ENCODE results near the gene PLCH1.

PLCH1 gene

DNA sequence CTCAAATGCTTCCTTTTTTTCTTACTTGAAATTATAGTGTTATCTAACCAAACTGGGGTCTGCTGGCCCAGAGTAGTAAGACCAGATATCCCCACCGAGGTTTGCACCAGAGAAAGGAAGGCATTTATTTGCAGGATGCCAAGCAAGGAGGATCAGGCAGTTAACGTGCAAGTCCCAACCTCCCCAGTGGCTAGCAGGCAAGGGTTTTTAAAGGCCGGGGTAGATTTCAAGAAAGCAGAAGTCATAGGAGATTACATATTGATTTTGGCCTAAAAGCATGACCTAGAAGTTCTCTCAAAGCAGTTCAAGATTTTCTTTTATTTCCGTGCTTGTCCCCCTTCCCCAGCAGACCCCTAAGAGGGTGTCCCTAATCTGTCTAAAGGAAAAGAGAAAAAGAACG, 418.6 kb downstream of the PLCH1 start:
- H3K4me3 ChIP-seq (ENCODE audit: low read depth, low read length), result no peak overlapping the region
- TF ChIP-seq, protein P1, sequence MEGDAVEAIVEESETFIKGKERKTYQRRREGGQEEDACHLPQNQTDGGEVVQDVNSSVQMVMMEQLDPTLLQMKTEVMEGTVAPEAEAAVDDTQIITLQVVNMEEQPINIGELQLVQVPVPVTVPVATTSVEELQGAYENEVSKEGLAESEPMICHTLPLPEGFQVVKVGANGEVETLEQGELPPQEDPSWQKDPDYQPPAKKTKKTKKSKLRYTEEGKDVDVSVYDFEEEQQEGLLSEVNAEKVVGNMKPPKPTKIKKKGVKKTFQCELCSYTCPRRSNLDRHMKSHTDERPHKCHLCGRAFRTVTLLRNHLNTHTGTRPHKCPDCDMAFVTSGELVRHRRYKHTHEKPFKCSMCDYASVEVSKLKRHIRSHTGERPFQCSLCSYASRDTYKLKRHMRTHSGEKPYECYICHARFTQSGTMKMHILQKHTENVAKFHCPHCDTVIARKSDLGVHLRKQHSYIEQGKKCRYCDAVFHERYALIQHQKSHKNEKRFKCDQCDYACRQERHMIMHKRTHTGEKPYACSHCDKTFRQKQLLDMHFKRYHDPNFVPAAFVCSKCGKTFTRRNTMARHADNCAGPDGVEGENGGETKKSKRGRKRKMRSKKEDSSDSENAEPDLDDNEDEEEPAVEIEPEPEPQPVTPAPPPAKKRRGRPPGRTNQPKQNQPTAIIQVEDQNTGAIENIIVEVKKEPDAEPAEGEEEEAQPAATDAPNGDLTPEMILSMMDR (IDR thresholded peaks at IDR 0.05; ENCODE audit: insufficient read depth, low read length, missing control alignments), result no peak
- DNase-seq (ENCODE audit: low read depth, low spot score), result no peak
- ChIA-PET CTCF (interaction anchor here (1.1 to 1.5 kb wide), 3 partner anchors 9 to 566 kb away, joined by 3 to 6 read pairs (median 4); no protein-coding TSS in a partner anchor), POLR2A (no interaction called here)
